HG03378 (cell line): ENCODE data around the gene BEST4.
"Not testable (repeated sequence)": the region's sequence is repeated elsewhere in the genome, so short reads cannot be mapped to it uniquely, and the experiment has no call there.

Source experiments
- ATAC-seq: cut with Tn5 transposase; IDR thresholded peaks from one replicate; pipeline ENCODE4 v1.9.1; 2021; ENCODE audit warnings: mild to moderate bottlenecking, moderate library complexity; ENCODE audit not compliant: unreplicated experiment

The BEST4 gene

GRCh38 chr1:44819608-44820327 lies 31.8 kb upstream of the BEST4 start:
- peak; percentile 69 for ATAC-seq

GRCh38 chr1:44819196-44819607 lies 31.2 kb upstream of the BEST4 start:
- ATAC-seq = no peak

DNA sequence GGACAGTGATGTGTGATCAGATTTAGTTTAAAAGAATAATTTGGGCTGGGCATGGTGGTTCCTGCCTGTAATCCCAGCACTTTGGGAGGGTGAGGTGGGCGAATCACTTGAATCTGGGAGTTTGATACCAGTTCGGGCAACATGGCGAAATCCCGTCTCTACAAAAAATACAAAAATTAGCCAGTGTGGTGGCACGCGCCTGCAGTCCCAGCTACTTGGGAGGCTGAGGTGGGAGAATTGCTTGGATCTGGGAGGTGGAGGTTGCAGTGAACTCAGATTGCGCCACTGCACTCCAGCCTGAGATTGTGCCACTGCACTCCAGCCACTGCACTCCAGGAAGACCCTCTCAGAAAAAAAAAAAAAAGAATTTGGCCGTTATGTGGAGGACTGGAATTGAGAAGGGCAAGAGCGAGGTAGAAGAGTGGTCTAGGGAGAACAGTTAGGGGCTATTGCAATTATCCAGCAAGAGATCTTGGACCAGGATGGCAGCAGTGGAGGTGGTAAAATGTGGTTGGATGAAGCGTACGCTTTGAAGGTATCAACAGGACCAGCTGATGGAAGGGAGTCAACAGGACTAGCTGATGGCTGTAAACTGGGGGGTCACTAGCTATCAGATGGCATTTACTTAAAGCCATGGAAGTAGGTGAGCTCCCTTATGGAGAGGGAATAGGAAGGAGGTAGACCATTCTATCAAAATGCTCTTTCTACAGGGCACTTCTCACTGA lies 30.0 kb upstream of the BEST4 start:
- no peak for ATAC-seq

DNA sequence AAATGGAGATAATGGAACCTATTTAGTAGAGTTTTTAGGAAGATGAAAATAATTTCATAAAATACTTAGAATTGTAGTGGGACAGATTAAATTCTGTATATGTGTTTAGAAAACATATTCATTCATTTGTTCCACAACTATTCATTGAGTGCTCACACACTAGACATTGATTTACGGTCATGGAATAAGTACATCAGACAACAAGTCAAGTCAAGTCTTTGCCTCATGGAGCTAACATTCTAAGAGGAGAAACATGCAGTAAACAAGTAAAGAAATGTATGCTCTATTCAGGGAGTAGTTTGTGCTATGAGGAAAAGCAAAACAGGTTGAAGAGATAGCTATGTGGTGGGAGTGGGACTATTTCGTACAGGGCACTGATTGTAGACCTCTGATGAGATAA lies 29.3 kb upstream of the BEST4 start:
- no peak for ATAC-seq

GRCh38 chr1:44815926-44816325 lies 28.0 kb upstream of the BEST4 start:
- not testable (repeated sequence) for ATAC-seq

- ATAC-seq = no peak
Measured at GRCh38 chr1:44812822-44813543, 25.0 kb upstream of the BEST4 start.

DNA sequence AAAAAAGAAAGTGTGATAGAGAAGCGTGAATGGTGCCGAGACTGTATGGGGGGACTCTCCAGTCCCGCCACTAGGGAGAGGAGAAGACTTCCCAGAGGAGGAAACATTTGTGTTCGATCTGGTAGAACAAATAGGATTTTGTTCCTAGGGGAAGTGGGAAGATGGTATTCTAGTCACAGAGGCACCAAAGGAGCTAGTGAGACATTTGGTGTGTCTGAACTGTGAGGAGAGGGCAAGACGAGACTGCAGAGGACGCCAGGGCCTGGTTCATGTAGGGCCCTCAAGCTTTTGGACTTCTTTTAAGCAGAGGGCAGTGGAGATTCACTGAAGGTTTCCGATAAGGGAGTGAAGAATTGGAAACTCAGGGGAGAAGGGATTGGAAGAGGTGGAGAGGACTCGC lies 23.3 kb upstream of the BEST4 start:
- no peak for ATAC-seq

DNA sequence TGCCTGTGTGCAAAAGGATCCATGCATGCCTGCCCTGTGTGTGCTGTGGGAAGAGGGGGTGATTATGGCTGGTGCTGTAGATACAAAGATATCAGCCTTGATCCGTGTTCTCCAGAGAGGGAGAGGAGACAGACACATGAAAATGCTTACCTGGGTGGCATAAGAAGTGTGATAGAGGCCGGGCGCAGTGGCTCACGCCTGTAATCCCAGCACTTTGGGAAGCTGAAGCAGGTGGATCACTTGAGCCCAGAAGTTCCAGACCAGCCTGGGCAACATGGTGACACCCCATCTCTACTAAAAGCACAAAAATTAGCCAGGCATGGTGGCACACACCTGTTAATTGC lies 22.8 kb upstream of the BEST4 start:
- ATAC-seq = not testable (repeated sequence)

DNA sequence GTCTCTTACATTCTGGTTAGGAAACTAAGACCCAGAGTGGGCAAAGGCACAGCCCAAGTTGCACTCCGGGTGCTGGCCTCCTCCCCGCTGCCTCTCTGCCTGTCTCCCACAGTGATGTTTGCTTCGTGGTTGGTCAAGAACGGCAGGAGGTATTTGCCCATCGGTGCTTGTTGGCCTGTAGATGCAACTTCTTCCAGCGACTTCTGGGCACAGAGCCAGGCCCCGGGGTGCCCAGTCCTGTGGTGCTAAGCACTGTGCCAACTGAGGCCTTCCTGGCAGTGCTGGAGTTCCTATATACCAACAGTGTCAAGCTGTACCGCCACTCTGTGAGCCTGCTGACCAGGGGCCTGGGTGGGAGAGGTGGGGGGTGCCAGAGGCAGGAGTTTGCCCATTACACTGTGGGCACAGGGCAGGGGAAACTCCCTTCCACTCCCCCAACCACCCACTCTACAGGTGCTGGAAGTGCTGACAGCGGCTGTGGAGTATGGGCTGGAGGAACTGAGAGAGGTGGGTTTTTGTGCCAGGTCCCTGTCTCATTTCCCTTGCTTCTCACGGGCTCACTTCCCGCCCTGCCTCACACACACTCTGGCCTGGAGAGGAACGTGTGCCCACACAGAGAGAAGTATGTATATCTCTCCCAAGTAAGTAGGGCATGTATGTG lies 22.3 kb upstream of the BEST4 start:
- ATAC-seq = no peak

DNA sequence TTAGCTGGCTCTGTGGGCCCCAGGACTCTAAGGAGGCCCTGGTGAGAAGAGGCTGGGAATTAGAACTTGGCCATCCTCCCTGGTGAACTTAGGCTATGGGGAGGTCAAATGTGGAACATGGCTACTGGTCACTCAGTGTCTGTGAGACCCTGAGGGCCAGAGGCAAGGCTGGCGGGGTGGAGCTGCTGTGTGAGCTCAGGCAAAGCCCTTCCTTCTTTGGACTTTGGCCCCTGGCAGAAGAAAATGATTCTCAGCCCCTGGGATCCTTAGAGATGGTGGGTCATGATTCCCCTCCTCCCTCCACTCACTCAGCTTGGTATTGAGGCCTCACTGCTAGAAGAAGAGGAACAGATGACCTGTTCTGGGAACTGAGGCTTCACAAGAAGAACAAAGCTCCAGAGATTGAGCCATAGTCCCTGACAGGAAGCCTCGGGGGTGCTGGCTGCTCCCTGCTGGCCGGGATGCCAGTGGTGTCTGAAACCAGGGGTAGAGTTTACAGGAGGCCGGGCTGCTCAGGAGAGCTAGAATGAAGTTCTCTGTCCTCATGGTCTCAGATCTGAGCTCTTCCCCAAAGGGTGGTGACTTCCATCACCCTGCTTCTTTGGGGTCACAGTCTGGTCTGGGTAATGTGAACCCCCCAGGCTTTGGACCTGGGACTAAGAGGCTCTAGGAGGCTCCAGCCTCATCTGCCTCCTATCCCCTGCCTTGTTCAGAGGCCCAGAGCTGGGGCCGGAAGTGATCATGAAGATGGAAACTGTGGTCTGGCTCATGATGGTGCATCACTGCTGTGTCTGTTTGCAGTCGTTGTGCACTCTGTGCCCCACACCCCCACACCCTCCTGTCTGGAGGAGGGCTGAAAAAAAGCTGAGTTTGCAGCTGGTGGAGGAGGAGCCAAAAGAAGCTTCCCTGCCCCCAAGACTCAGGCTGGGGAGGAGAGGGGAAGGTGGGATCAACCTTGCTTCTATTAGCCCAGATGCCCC lies 21.3 kb upstream of the BEST4 start:
- peak; percentile 38 for ATAC-seq

DNA sequence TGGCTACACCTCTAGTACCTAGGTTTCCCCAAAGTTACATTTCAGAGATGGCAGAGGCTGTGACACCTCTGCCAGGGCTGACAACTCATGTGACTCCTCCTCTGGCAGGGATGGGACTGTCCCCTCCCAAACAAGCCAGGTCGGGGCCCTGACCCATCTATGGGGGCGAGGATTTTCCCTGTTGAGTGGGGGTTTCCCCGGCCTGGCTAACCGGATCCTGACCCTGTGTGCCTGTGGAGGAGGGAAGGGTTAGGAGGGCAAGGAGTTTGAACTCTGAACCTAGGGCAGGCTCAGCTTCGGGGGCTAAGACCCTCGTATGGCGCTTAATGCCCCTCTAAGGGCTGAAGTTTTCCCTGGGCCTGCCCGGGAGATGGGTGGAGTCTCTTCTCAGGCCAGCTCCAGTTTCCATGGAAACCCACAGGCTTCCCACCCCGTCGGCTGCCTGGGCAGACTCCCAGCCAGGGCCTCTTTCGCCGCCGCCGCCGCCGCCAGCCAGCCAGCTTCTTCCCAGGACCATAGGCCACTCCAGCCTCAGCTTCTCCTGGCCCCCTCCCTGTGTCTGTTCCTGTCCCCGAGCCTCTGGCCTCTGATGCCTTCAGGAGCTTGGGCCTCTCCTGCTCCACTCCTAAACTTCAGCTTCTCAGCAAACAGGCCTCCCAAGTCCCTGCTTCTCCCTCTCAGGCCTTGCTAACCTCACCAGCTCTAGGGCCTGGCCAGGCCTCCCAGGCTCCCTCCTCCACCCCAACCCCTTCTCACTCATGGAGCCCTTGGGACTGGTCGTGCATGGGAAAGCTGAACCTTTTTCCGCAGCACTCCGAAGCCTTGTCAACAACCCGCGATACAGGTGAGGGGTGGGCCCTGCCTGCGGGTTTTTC lies 20.3 kb upstream of the BEST4 start, which contains the start of gene BTBD19:
BTBD19 (plus strand) TSS at position 461 of the 875 bp plus-strand sequence; CDS start at position 759, 298 bp downstream.
- peak; percentile 28 for ATAC-seq

- peak; percentile 27 for ATAC-seq
Measured at GRCh38 chr1:44807364-44808062, 19.5 kb upstream of the BEST4 start.

- ATAC-seq = no peak
Measured at GRCh38 chr1:44806704-44807363, 18.9 kb upstream of the BEST4 start, which contains the start of gene DYNLT4. TSS of gene DYNLT4 (minus strand) at chr1:44807351. CDS start at chr1:44806668, 683 bp downstream.

GRCh38 chr1:44806025-44806703 lies 18.2 kb upstream of the BEST4 start:
- ATAC-seq = no peak

- ATAC-seq = no peak
Measured at GRCh38 chr1:44805311-44806024, 17.5 kb upstream of the BEST4 start.

GRCh38 chr1:44803312-44804095 lies 15.5 kb upstream of the BEST4 start:
- no peak for ATAC-seq
